Neutrophil (primary cell): ENCODE results near the gene ATP2B1.

ENCODE experiments used
- H3K27ac ChIP-seq: fragments of 200-600 bp; sonication (generic); 2 replicates; pipeline ENCODE4 v1.5.1; 2016; ENCODE audit warnings: mild to moderate bottlenecking, moderate library complexity
- H3K27me3 ChIP-seq: fragments of 200-600 bp; sonication (generic); 2 replicates; pipeline ENCODE4 v1.6.0; 2016; ENCODE audit warnings: mild to moderate bottlenecking
- H3K36me3 ChIP-seq: fragments of 200-600 bp; sonication (generic); 2 replicates; pipeline ENCODE4 v1.5.1; 2017
- H3K4me1 ChIP-seq, 2 experiments: fragments of 200-600 bp in 1 of 2; sonication (generic) in 1 of 2; 1 replicate in 1 of 2; 2 replicates in 1 of 2; pipeline versions ENCODE4 v1.5.1 to v1.6.1; 2013 to 2016; ENCODE audit warnings: low read depth in 1 of 2, low read length in 1 of 2, mild to moderate bottlenecking in 1 of 2, moderate library complexity in 1 of 2; ENCODE audit not compliant: control insufficient read depth in 1 of 2, insufficient read depth in 1 of 2
- H3K4me3 ChIP-seq, 2 experiments: fragments of 200-600 bp in 1 of 2; sonication (generic) in 1 of 2; 1 replicate in 1 of 2; 2 replicates in 1 of 2; pipeline ENCODE4 v1.5.1; 2013 to 2016; ENCODE audit warnings: low read depth in 1 of 2, low read length in 1 of 2, mild to moderate bottlenecking in 1 of 2, moderate library complexity in 1 of 2
- H3K9me3 ChIP-seq: fragments of 200-600 bp; sonication (generic); 2 replicates; pipeline ENCODE4 v1.5.1; 2016
- CTCF ChIP-seq: fragments of 200-600 bp; sonication (generic); IDR thresholded peaks from 2 replicates; pipeline ENCODE4 v1.5.1; 2016; ENCODE audit warnings: antibody characterized with exemption

Gene ATP2B1

GRCh38 chr12:89622115-89622514, 86.5 kb downstream of the ATP2B1 start:
- Histone ChIP-seq H3K4me1 (no peaks in the 10 kb centered on the region), H3K27me3 (no peaks in the 10 kb centered on the region), H3K9me3 (no peaks in the 10 kb centered on the region), H3K27ac (no peak overlapping the region), H3K4me3 (no peak overlapping the region), H3K36me3 (peaks cover 37% of the 10 kb centered on the region)
- TF ChIP-seq CTCF: no peak

GRCh38 chr12:89621521-89621920, 87.1 kb downstream of the ATP2B1 start:
- no peaks in the 10 kb centered on the region for H3K9me3 ChIP-seq
- TF ChIP-seq CTCF: no peak
- H3K4me3 ChIP-seq: no peak overlapping the region
- H3K4me1 ChIP-seq: no peaks in the 10 kb centered on the region
- H3K27ac ChIP-seq: no peak overlapping the region
- peaks cover 31% of the 10 kb centered on the region for H3K36me3 ChIP-seq
- no peaks in the 10 kb centered on the region for H3K27me3 ChIP-seq

GRCh38 chr12:89619764-89620163, 88.9 kb downstream of the ATP2B1 start:
- Histone ChIP-seq H3K9me3 (no peaks in the 10 kb centered on the region), H3K36me3 (peaks cover 18% of the 10 kb centered on the region), H3K27me3 (no peaks in the 10 kb centered on the region), H3K4me3 (no peak overlapping the region), H3K4me1 (no peaks in the 10 kb centered on the region), H3K27ac (no peak overlapping the region)
- no peak for TF ChIP-seq CTCF

- no peak overlapping the region for H3K27ac ChIP-seq
- no peaks in the 10 kb centered on the region for H3K27me3 ChIP-seq
- no peak overlapping the region for H3K4me3 ChIP-seq
- no peak for TF ChIP-seq CTCF
- no peaks in the 10 kb centered on the region for H3K4me1 ChIP-seq
- H3K9me3 ChIP-seq: no peaks in the 10 kb centered on the region
- peaks cover 3% of the 10 kb centered on the region for H3K36me3 ChIP-seq
Observed at GRCh38 chr12:89618113-89618862, 90.3 kb downstream of the ATP2B1 start.

GRCh38 chr12:89610366-89610765, 98.3 kb downstream of the ATP2B1 start:
- TF ChIP-seq CTCF: no peak
- Histone ChIP-seq H3K4me1 (no peaks in the 10 kb centered on the region), H3K4me3 (no peak overlapping the region), H3K27ac (no peak overlapping the region), H3K9me3 (no peaks in the 10 kb centered on the region), H3K27me3 (no peaks in the 10 kb centered on the region), H3K36me3 (peaks cover 41% of the 10 kb centered on the region)
